Activated CD4-positive, alpha-beta T cell treated with anti-CD3 and anti-CD28 coated beads for 36 hours (primary cell): ENCODE results near the gene SLC9A8. TPM values are rescaled to one million over a fixed set of nuclear protein-coding genes. Genes with fewer than 3 reads are reported as not detected.

Experiments
- ATAC-seq: fragments of 200-7000 bp; cut with Tn5 transposase; one replicate; pipeline ENCODE4 v1.10.0; 2021; ENCODE audit warnings: mild to moderate bottlenecking, moderate library complexity
- CTCF ChIA-PET: fragments of 350-600 bp; sonication (Branson Sonifier 250); formaldehyde crosslinking; loops from one replicate; lab custom pipeline; 2021; ENCODE audit warnings: antibody characterized with exemption; lab: Charles Lee
- POLR2A ChIA-PET: fragments of 350-600 bp; sonication (Branson Sonifier 250); formaldehyde crosslinking; loops from one replicate; lab custom pipeline; 2021; ENCODE audit warnings: antibody characterized with exemption, inconsistent platforms; lab: Charles Lee
- DNase-seq: peaks from one replicate; pipeline ENCODE4 v3.0.0-alpha.2; 2020
- H3K27ac Mint-ChIP-seq: one replicate; pipeline ENCODE4 v1.8.0; 2021; ENCODE audit warnings: mixed read lengths
- H3K27me3 Mint-ChIP-seq: one replicate; pipeline ENCODE4 v1.8.0; 2021; ENCODE audit warnings: mixed read lengths
- H3K36me3 Mint-ChIP-seq: one replicate; pipeline ENCODE4 v1.8.0; 2021; ENCODE audit warnings: low read depth, mixed read lengths
- H3K4me1 Mint-ChIP-seq: one replicate; pipeline ENCODE4 v1.8.0; 2021; ENCODE audit warnings: mixed read lengths
- H3K4me3 Mint-ChIP-seq: one replicate; pipeline ENCODE4 v1.8.0; 2021; ENCODE audit warnings: mild to moderate bottlenecking, moderate library complexity, mixed read lengths
- H3K9me3 Mint-ChIP-seq: one replicate; pipeline ENCODE4 v1.8.0; 2021; ENCODE audit warnings: low read depth, mixed read lengths
- intact Hi-C, 2 experiments: fragments of 100-400 bp; cut with DNase I in 1 of 2; cut with micrococcal nuclease in 1 of 2; formaldehyde crosslinking; loops; one replicate each; pipeline versions ENCODE4 v1.14.2 to v1.15.1; 2022 to 2024; cut with DNase I, micrococcal nuclease
- total RNA-seq, 2 experiments: library from RNA; stranded (reverse); gene quantifications; one replicate each; pipeline ENCODE4 v1.2.3, GENCODE V29; 2021

Gene SLC9A8
- total RNA-seq, 2 experiments from 2014 or later = 12.6 to 16.7 TPM

- Mint-ChIP-seq H3K9me3 (no peaks in the 10 kb centered on the region), H3K27me3 (no peaks in the 10 kb centered on the region), H3K4me1 (peaks cover 27% of the 10 kb centered on the region), H3K36me3 (no peaks in the 10 kb centered on the region), H3K27ac (no peak overlapping the region), H3K4me3 (peak overlapping the region; percentile 99)
- ChIA-PET CTCF (interaction anchor here (0.6 to 2.7 kb wide), 10 partner anchors 9 to 668 kb away, joined by 3 to 11 read pairs (median 4); no protein-coding TSS in a partner anchor), POLR2A (interaction anchor here (0.6 kb wide), 3 partner anchors 96 to 600 kb away, joined by 3 to 4 read pairs (median 4); no protein-coding TSS in a partner anchor)
- intact Hi-C loops = loop anchor here in 1 of 2 experiments (2.0 kb wide), 3 partner anchors 15 to 867 kb away; partner anchors contain the start of genes B4GALT5 and CSE1L
- ATAC-seq (no peak), DNase-seq (no peak)
These were observed 100.9 kb downstream of the SLC9A8 start for GRCh38 chr20:49913399-49914047.

- CTCF ChIA-PET = interaction anchor here (0.7 to 2.7 kb wide), 7 partner anchors 10 to 373 kb away, joined by 3 to 11 read pairs (median 3); no protein-coding TSS in a partner anchor
- peak overlapping the region; percentile 99 for H3K4me3 Mint-ChIP-seq
- intact Hi-C loops = loop anchor here in 1 of 2 experiments (1.0 to 2.0 kb wide), 8 partner anchors 14 to 868 kb away; partner anchors contain the start of genes B4GALT5, CSE1L, PEDS1 and RNF114
These were observed 101.9 kb downstream of the SLC9A8 start for GRCh38 chr20:49914310-49915117.

GRCh38 chr20:49915118-49915379, 102.4 kb downstream of the SLC9A8 start:
- ATAC-seq (peak; percentile 35), DNase-seq (no peak)
- H3K36me3 Mint-ChIP-seq = no peaks in the 10 kb centered on the region
- H3K9me3 Mint-ChIP-seq = no peaks in the 10 kb centered on the region
- CTCF ChIA-PET = interaction anchor here (1.2 to 1.7 kb wide), 2 partner anchors 10 to 26 kb away, joined by 3 to 7 read pairs; no protein-coding TSS in a partner anchor
- intact Hi-C loops = loop anchor here in 1 of 2 experiments (1.0 to 2.0 kb wide), 8 partner anchors 14 to 868 kb away; partner anchors contain the start of genes B4GALT5, CSE1L, PEDS1 and RNF114
- H3K4me1 Mint-ChIP-seq = peaks cover 27% of the 10 kb centered on the region
- no peaks in the 10 kb centered on the region for H3K27me3 Mint-ChIP-seq
- POLR2A ChIA-PET = interaction anchor here (1.5 kb wide), 1 partner anchor 21 kb away, joined by 5 read pairs; the partner anchor contains the start of gene RNF114
- H3K4me3 Mint-ChIP-seq = peak overlapping the region; percentile 99
- peak overlapping the region; percentile 20 for H3K27ac Mint-ChIP-seq

More at GRCh38 chr20:49914310-49915117, 101.9 kb downstream of the SLC9A8 start:
- Mint-ChIP-seq H3K4me1 (peaks cover 27% of the 10 kb centered on the region), H3K36me3 (no peaks in the 10 kb centered on the region), H3K27me3 (no peaks in the 10 kb centered on the region), H3K27ac (peak overlapping the region; percentile 20), H3K9me3 (no peaks in the 10 kb centered on the region)
- peak; percentile 33 for DNase-seq
- ATAC-seq = peak; percentile 4
- POLR2A ChIA-PET = interaction anchor here (0.6 kb wide), 2 partner anchors 200 to 697 kb away, joined by 4 to 6 read pairs; no protein-coding TSS in a partner anchor

GRCh38 chr20:49915380-49916145, 102.9 kb downstream of the SLC9A8 start, which contains the start of gene SPATA2:
SPATA2 (minus strand) TSS chr20:49915529; CDS start chr20:49908490, 7,039 bp downstream.
- Mint-ChIP-seq H3K4me3 (peak within 1 kb of the TSS; percentile 99), H3K4me1 (peaks cover 27% of the 10 kb centered on the region), H3K27ac (peak within 1 kb of the TSS; percentile 100), H3K36me3 (no peaks in the 10 kb centered on the region), H3K27me3 (no peaks in the 10 kb centered on the region), H3K9me3 (no peaks in the 10 kb centered on the region)
- CTCF ChIA-PET = interaction anchor here (0.6 to 1.7 kb wide), 14 partner anchors 11 to 432 kb away, joined by 3 to 7 read pairs (median 4); partner anchors contain the start of gene RNF114
- ATAC-seq (peak; percentile 83), DNase-seq (peak; percentile 96)
- intact Hi-C loops = loop anchor here in 1 of 2 experiments (1.0 to 2.0 kb wide), 8 partner anchors 13 to 869 kb away; partner anchors contain the start of genes B4GALT5, CSE1L, PEDS1 and RNF114
- POLR2A ChIA-PET = interaction anchor here (1.5 to 1.7 kb wide), 2 partner anchors 21 to 22 kb away, joined by 4 to 5 read pairs; partner anchors contain the start of gene RNF114

- H3K27me3 Mint-ChIP-seq = no peaks in the 10 kb centered on the region
- peak overlapping the region; percentile 100 for H3K27ac Mint-ChIP-seq
- peaks cover 27% of the 10 kb centered on the region for H3K4me1 Mint-ChIP-seq
- CTCF ChIA-PET = interaction anchor here (0.6 to 1.7 kb wide), 15 partner anchors 10 to 433 kb away, joined by 3 to 7 read pairs (median 4); partner anchors contain the start of gene RNF114
- intact Hi-C loops = no loop called here
- H3K4me3 Mint-ChIP-seq = peak overlapping the region; percentile 99
- no peaks in the 10 kb centered on the region for H3K36me3 Mint-ChIP-seq
- peak; percentile 18 for ATAC-seq
- no peaks in the 10 kb centered on the region for H3K9me3 Mint-ChIP-seq
- POLR2A ChIA-PET = interaction anchor here (1.5 to 1.7 kb wide), 2 partner anchors 20 to 21 kb away, joined by 4 to 5 read pairs; partner anchors contain the start of gene RNF114
- peak; percentile 40 for DNase-seq
These were observed 103.7 kb downstream of the SLC9A8 start for GRCh38 chr20:49916146-49917002.

- no peak for DNase-seq
- ChIA-PET CTCF (no interaction called here), POLR2A (interaction anchor here (0.7 kb wide), 1 partner anchor 246 kb away, joined by 3 read pairs; no protein-coding TSS in a partner anchor)
- intact Hi-C loops = no loop called here
- Mint-ChIP-seq H3K36me3 (no peaks in the 10 kb centered on the region), H3K4me1 (peaks cover 20% of the 10 kb centered on the region), H3K9me3 (no peaks in the 10 kb centered on the region), H3K27me3 (no peaks in the 10 kb centered on the region), H3K27ac (no peak overlapping the region), H3K4me3 (no peak overlapping the region)
- no peak for ATAC-seq
These were observed 105.8 kb downstream of the SLC9A8 start for GRCh38 chr20:49918446-49918845.

GRCh38 chr20:49919009-49919408, 106.4 kb downstream of the SLC9A8 start:
- Mint-ChIP-seq H3K36me3 (no peaks in the 10 kb centered on the region), H3K4me1 (peaks cover 15% of the 10 kb centered on the region), H3K27ac (no peak overlapping the region), H3K9me3 (no peaks in the 10 kb centered on the region), H3K4me3 (no peak overlapping the region), H3K27me3 (no peaks in the 10 kb centered on the region)
- POLR2A ChIA-PET = interaction anchor here (0.7 kb wide), 1 partner anchor 247 kb away, joined by 3 read pairs; no protein-coding TSS in a partner anchor
- DNase-seq = no peak
- ATAC-seq = no peak
- CTCF ChIA-PET = no interaction called here
- intact Hi-C loops = no loop called here

- Mint-ChIP-seq H3K9me3 (no peaks in the 10 kb centered on the region), H3K4me3 (no peak overlapping the region), H3K36me3 (no peaks in the 10 kb centered on the region), H3K27ac (no peak overlapping the region), H3K27me3 (no peaks in the 10 kb centered on the region), H3K4me1 (peaks cover 10% of the 10 kb centered on the region)
- ATAC-seq (no peak), DNase-seq (no peak)
- intact Hi-C loops = no loop called here
- ChIA-PET POLR2A (no interaction called here), CTCF (no interaction called here)
These were observed 106.8 kb downstream of the SLC9A8 start for GRCh38 chr20:49919461-49919860.

GRCh38 chr20:49924247-49924646, 111.6 kb downstream of the SLC9A8 start:
- no peak for ATAC-seq
- no peak overlapping the region for H3K4me3 Mint-ChIP-seq

More at GRCh38 chr20:49924247-49924646, 111.6 kb downstream of the SLC9A8 start:
- DNase-seq = no peak
- H3K4me1 Mint-ChIP-seq = peaks cover 6% of the 10 kb centered on the region
- ChIA-PET POLR2A (no interaction called here), CTCF (interaction anchor here (0.6 to 1.0 kb wide), 4 partner anchors 13 to 198 kb away, joined by 3 to 4 read pairs (median 3); no protein-coding TSS in a partner anchor)
- intact Hi-C loops = loop anchor here in 1 of 2 experiments (10.0 kb wide), 1 partner anchor 589 kb away; no protein-coding TSS in a partner anchor
- H3K36me3 Mint-ChIP-seq = no peaks in the 10 kb centered on the region
- H3K27me3 Mint-ChIP-seq = no peaks in the 10 kb centered on the region
- no peak overlapping the region for H3K27ac Mint-ChIP-seq
- no peaks in the 10 kb centered on the region for H3K9me3 Mint-ChIP-seq
